Ovary (tissue), 10 donors: Measurements from ENCODE around the gene IVD. TPM values are rescaled to one million over a fixed set of nuclear protein-coding genes. Genes with fewer than 3 reads are reported as not detected.

Experiments
- DNase-seq, 5 donors: peaks; one replicate each; pipeline ENCODE4 v3.0.0-alpha.2; 2019 to 2020
- H3K27ac ChIP-seq, 2 donors: fragments of 200-600 bp; one replicate each; pipeline versions ENCODE4 v1.5.1 to v1.8.0; 2019 to 2022
- H3K27me3 ChIP-seq: fragments of 200-600 bp; one replicate; pipeline ENCODE4 v1.8.0; 2022
- H3K36me3 ChIP-seq: fragments of 200-600 bp; sonication (generic); one replicate; pipeline ENCODE4 v1.5.1; 2019
- H3K4me1 ChIP-seq: one replicate; pipeline ENCODE4 v1.8.1; 2013; ENCODE audit warnings: mild to moderate bottlenecking, moderate library complexity; ENCODE audit not compliant: insufficient read depth
- H3K4me3 ChIP-seq: fragments of 200-600 bp; sonication (generic); one replicate; pipeline ENCODE4 v1.5.1; 2017
- H3K9me3 ChIP-seq, 2 donors: fragments of 200-600 bp in 1 of 2; sonication (generic) in 1 of 2; one replicate each; pipeline versions ENCODE4 v1.5.1 to v1.8.1; 2013 to 2019; ENCODE audit warnings: mild to moderate bottlenecking in 1 of 2, moderate library complexity in 1 of 2
- EP300 ChIP-seq: sonication (generic); formaldehyde crosslinking; IDR thresholded peaks from one replicate; pipeline ENCODE4 v1.6.1; 2017; ENCODE audit warnings: antibody characterized with exemption
- POLR2A ChIP-seq: fragments of 450-650 bp; IDR thresholded peaks from one replicate; pipeline ENCODE4 v1.6.1; 2017; ENCODE audit warnings: antibody characterized with exemption, mild to moderate bottlenecking, moderate library complexity
- WGBS, 3 donors: extraction: QIAGEN DNeasy Blood & Tissue Kit in 1 of 3; methylation state at CpG; one replicate each; pipeline versions ENCODE4 v1.1.5 to v1.1.7; 2013 to 2017; 5-methylcytosine and 5-hydroxymethylcytosine counted together
- intact Hi-C, 4 donors: fragments of 100-400 bp; cut with DNase I; formaldehyde crosslinking; loops; one replicate each; pipeline versions ENCODE4 v1.11.0 to v1.15.1; 2022 to 2023
- long read RNA-seq, 3 donors: library from polyadenylated mRNA in 2 of 3; unstranded in 2 of 3; transcript quantifications; one replicate each; pipeline ENCODE4 v2.0.0 and lab custom pipeline, GENCODE V29; 2021 to 2026
- polyA plus RNA-seq, 2 donors: library from polyadenylated mRNA; stranded (reverse); fragments of 200-250 nt in 1 of 2; fragments of 350-450 nt in 1 of 2; fragmentation: Illumina TruSeq in 1 of 2; extraction: RNeasy Lipid Tissue Mini Kit (QIAGEN cat#74804) in 1 of 2; gene quantifications; one replicate each; pipeline ENCODE4 v1.2.3, GENCODE V29; 2013 to 2014
- total RNA-seq, 7 donors: library from RNA; depleted of rRNA in 2 of 7; stranded (reverse); fragments of >200 nt in 2 of 7; fragmentation: NEBNext Ultra II Directional in 3 of 7; extraction: Animal tissue kit (Norgen Biotek cat#: 25700) in 3 of 7; gene quantifications; one replicate each; pipeline versions ENCODE4 v1.1.0 to v1.2.4, GENCODE V29; 2016 to 2023
- TF ChIP-seq, protein P1 (sequence below), 3 donors: fragments of 450-650 bp in 2 of 3; fragments of 200-600 bp in 1 of 3; IDR thresholded peaks; one replicate each; pipeline versions ENCODE4 v1.5.1 to v1.8.0; 2016 to 2022; ENCODE audit warnings: antibody characterized with exemption in 3 of 3, mild to moderate bottlenecking in 1 of 3
- donor health status: DM: no; HTN: no; CAD: no; lungs with moderate emphysema.
- donor health status: DM: no; HTN: no; CAD: no.
- donor health status: Bipolar disorder and iron deficiency.
- donor health status: DM: yes; HTN: yes; CAD: no.
- donor health status: DM: no; HTN: no; CAD: no.
- donor health status: DM: yes; HTN: yes; CAD: no.

The IVD gene
- 100 to 1,000 TPM in 1 of 7 donors, 10 to 100 TPM in 6; 51.5 to 105 (median 91.7) TPM for total RNA-seq
- 10 to 100 TPM; 53.2 to 98.4 TPM for polyA plus RNA-seq
- long read RNA-seq, donor 1, full-length matches to known transcripts: 112 of 271 reads
- long read RNA-seq, donor 1, partial matches to known transcripts: 20 of 271 reads
- long read RNA-seq, donor 1, other reads (novel, unspliced or antisense): 139 of 271 reads
- long read RNA-seq, donor 2, transcript IVD-206 (12 exons, 1,809 nt): major isoform, 13 of 14 reads
- long read RNA-seq, donor 2, partial matches to known transcripts: 0 of 14 reads
- long read RNA-seq, donor 2, other reads (novel, unspliced or antisense): 0 of 14 reads
- long read RNA-seq, donor 3, full-length matches to known transcripts: 69 of 134 reads
- long read RNA-seq, donor 3, partial matches to known transcripts: 7 of 134 reads
- long read RNA-seq, donor 3, other reads (novel, unspliced or antisense): 58 of 134 reads

DNA sequence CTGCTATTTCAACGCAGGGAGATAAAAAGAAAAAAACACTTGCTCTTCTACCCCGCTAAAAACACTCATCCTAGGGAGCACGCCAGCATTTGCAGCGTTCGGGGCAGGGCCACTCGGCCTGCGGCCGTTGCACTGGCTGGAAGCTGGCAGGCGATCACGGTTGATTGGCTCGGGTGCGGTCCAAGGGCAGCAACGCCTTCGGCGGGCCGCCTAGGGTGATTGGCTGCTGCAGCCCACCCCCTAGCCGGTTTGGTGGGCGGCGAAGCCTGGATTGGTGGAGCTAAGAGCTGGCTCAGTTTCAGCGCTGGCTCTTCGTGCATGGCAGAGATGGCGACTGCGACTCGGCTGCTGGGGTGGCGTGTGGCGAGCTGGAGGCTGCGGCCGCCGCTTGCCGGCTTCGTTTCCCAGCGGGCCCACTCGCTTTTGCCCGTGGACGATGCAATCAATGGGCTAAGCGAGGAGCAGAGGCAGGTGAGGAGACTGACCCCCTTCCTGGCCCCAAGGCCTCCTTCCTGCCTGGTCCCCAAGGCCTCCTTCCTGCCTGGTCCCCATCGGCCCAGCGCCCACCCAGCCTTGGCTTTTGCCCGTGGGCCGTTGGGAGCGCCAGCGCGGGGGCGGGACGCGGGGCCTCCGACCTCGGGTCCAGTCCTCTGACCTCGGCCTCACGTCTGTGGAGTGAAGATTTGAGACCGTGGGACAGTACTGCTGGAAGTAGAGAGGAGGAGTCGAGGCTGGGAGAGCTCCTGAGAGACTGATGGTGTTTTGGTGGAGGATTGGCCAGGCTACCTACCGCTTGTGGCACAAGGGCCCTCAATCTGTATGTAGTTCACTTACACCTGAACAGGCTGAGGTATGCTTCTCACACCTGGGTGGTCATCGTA lies at the start of gene IVD:
Gene IVD (plus strand): TSS at position 295 of the 881 bp plus-strand sequence. CDS start 33 bp downstream, at position 328.
- H3K27me3 ChIP-seq: no peaks in the 10 kb centered on the region
- peak within 1 kb of the TSS; percentile 47 to 83 for H3K27ac ChIP-seq
- intact Hi-C loops: no loop called here
- 1% methylated on average over 53 to 54 of the region's 54 CpGs for WGBS, 3 donors
- peak; percentile 75 for TF ChIP-seq POLR2A
- TF ChIP-seq, protein P1, sequence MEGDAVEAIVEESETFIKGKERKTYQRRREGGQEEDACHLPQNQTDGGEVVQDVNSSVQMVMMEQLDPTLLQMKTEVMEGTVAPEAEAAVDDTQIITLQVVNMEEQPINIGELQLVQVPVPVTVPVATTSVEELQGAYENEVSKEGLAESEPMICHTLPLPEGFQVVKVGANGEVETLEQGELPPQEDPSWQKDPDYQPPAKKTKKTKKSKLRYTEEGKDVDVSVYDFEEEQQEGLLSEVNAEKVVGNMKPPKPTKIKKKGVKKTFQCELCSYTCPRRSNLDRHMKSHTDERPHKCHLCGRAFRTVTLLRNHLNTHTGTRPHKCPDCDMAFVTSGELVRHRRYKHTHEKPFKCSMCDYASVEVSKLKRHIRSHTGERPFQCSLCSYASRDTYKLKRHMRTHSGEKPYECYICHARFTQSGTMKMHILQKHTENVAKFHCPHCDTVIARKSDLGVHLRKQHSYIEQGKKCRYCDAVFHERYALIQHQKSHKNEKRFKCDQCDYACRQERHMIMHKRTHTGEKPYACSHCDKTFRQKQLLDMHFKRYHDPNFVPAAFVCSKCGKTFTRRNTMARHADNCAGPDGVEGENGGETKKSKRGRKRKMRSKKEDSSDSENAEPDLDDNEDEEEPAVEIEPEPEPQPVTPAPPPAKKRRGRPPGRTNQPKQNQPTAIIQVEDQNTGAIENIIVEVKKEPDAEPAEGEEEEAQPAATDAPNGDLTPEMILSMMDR (IDR thresholded peaks at IDR 0.05): no peak
- TF ChIP-seq EP300: no peak
- H3K4me3 ChIP-seq: peak within 1 kb of the TSS; percentile 81
- H3K36me3 ChIP-seq: no peaks in the 10 kb centered on the region
- no peaks in the 10 kb centered on the region for H3K9me3 ChIP-seq
- H3K4me1 ChIP-seq: peaks cover 4% of the 10 kb centered on the region
- DNase-seq: peak; percentile 95 to 97 (median 96)

GRCh38 chr15:40355976-40356585 lies 49.5 kb upstream of the IVD start:
- Histone ChIP-seq H3K27ac (no peak overlapping the region), H3K4me3 (no peak overlapping the region), H3K36me3 (no peaks in the 10 kb centered on the region), H3K9me3 (no peaks in the 10 kb centered on the region), H3K27me3 (no peaks in the 10 kb centered on the region), H3K4me1 (no peaks in the 10 kb centered on the region)
- 72 to 89% (median 85%) methylated on average over 4 to 5 of the region's 5 CpGs for WGBS, 3 donors
- no peak for DNase-seq
- TF ChIP-seq POLR2A (no peak), EP300 (no peak)
- TF ChIP-seq, protein P1 (IDR thresholded peaks at IDR 0.05): no peak
- intact Hi-C loops: loop anchor here in 1 of 4 donors (5.0 kb wide), 1 partner anchor 34 kb away; the partner anchor contains the start of gene INAFM2

GRCh38 chr15:40357246-40357645 lies 48.3 kb upstream of the IVD start:
- DNase-seq: no peak
- no peak overlapping the region for H3K4me3 ChIP-seq

DNA sequence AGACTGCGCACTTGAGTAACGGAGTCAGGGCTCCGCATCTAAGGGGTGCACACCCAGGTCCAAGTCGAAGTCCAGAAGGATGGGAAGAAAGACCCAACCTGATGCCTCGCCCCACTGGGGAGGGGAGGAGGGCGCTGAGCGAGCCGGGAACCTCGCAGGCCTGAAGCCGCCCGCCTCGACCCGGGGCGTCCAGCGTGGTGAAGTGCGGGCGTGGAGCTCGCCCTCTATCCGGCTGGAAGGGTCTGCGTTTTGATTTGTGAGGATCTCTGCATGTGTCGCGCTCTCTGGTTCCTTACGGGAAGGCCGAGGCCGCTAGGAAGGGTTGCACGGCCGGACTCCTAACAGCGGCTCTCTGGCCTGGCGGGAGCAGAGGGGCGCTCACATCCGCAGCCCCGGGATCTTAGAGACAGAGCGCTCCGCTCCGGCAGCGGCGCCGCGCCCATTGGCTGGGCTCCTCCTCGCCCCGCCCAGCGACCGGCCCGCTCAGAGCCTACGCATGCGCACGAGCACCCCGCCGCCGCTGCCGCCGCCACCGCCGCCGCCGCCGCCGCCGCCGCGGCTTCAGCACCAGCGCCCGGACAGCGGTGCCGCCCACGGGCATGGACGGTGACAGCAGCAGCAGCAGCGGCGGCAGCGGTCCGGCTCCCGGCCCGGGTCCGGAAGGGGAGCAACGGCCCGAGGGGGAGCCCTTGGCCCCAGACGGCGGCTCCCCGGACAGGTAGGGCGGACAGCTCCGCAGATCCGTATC lies 47.7 kb upstream of the IVD start, which contains the start of gene DISP2:
Gene DISP2 (plus strand): TSS at position 497 of the 748 bp plus-strand sequence. CDS start 103 bp downstream, at position 600.
- DNase-seq: peak; percentile 85 to 92 (median 92)
- intact Hi-C loops: loop anchor here in 1 of 4 donors (5.0 kb wide), 1 partner anchor 36 kb away; the partner anchor contains the start of gene INAFM2
- no peak within 1 kb of the TSS for H3K27ac ChIP-seq
- H3K27me3 ChIP-seq: no peaks in the 10 kb centered on the region
- no peaks in the 10 kb centered on the region for H3K4me1 ChIP-seq
- 3 to 5% (median 5%) methylated on average over 52 to 82 of the region's 82 CpGs for WGBS, 3 donors
- H3K9me3 ChIP-seq: no peaks in the 10 kb centered on the region
- H3K36me3 ChIP-seq: no peaks in the 10 kb centered on the region
- H3K4me3 ChIP-seq: peak within 1 kb of the TSS; percentile 33
- TF ChIP-seq EP300 (no peak), POLR2A (no peak)
- TF ChIP-seq, protein P1 (IDR thresholded peaks at IDR 0.05): no peak

More at GRCh38 chr15:40357246-40357645, 48.3 kb upstream of the IVD start:
- intact Hi-C loops: loop anchor here in 1 of 4 donors (5.0 kb wide), 1 partner anchor 35 kb away; the partner anchor contains the start of gene INAFM2
- no peak for TF ChIP-seq POLR2A
- no peaks in the 10 kb centered on the region for H3K27me3 ChIP-seq
- no peaks in the 10 kb centered on the region for H3K4me1 ChIP-seq
- no peaks in the 10 kb centered on the region for H3K36me3 ChIP-seq
- H3K27ac ChIP-seq: no peak overlapping the region
- no peaks in the 10 kb centered on the region for H3K9me3 ChIP-seq
- 72 to 83% (median 78%) methylated on average over 1 of the region's 1 CpG for WGBS, 3 donors
